IMR-90 (cell line): ENCODE results near the gene COL12A1. TPM values are rescaled to one million over a fixed set of nuclear protein-coding genes. Genes with fewer than 3 reads are reported as not detected.

ENCODE experiments used
- ATAC-seq: fragments of 200-7000 bp; cut with Tn5 transposase; 2 replicates; pipeline ENCODE4 v1.9.1; 2020; ENCODE audit warnings: low read depth, mild to moderate bottlenecking, moderate library complexity
- BruUV-seq: library from RNA; stranded (reverse); fragments of 400-500 nt; replicated peaks from 2 replicates; lab custom pipeline; 2021; lab: Mats Ljungman, UMichigan
- CTCF ChIA-PET: fragments of 300-600 bp; formaldehyde crosslinking; extraction: SDS; loops from one replicate; lab custom pipeline; 2021; ENCODE audit warnings: antibody characterized with exemption; lab: Yijun Ruan, JAX
- POLR2A ChIA-PET: fragments of 300-600 bp; sonication (Branson Sonifier 250); formaldehyde crosslinking; loops from one replicate; lab custom pipeline; 2022; ENCODE audit warnings: antibody characterized with exemption; ENCODE audit not compliant: unreplicated experiment; lab: Charles Lee
- DNase-seq: peaks from one replicate; pipeline ENCODE4 v3.0.0; 2013
- H2AFZ ChIP-seq: replicated peaks from 2 replicates; pipeline ENCODE3; 2013; ENCODE audit warnings: low read length, mild to moderate bottlenecking; ENCODE audit not compliant: poor library complexity
- H2AK5ac ChIP-seq: 2 replicates; pipeline ENCODE4 v1.6.1; 2013; ENCODE audit warnings: low read depth, low read length, inconsistent platforms
- H2AK9ac ChIP-seq: replicated peaks from 2 replicates; pipeline ENCODE3; 2013; ENCODE audit warnings: mild to moderate bottlenecking, low read depth, low read length, moderate library complexity; ENCODE audit not compliant: poor library complexity
- H2BK120ac ChIP-seq: 2 replicates; pipeline ENCODE4 v1.6.1; 2013; ENCODE audit warnings: low read depth, low read length, inconsistent platforms
- H2BK15ac ChIP-seq: 3 replicates; pipeline ENCODE4 v1.6.1; 2013; ENCODE audit warnings: low read depth, low read length, inconsistent platforms
- H2BK20ac ChIP-seq: 2 replicates; pipeline ENCODE4 v1.6.1; 2013; ENCODE audit warnings: low read depth, mild to moderate bottlenecking, inconsistent platforms, low read length, moderate library complexity
- H2BK5ac ChIP-seq: 2 replicates; pipeline ENCODE4 v1.6.1; 2013; ENCODE audit warnings: mild to moderate bottlenecking, low read depth, low read length, inconsistent platforms; ENCODE audit not compliant: poor library complexity, severe bottlenecking
- H3K14ac ChIP-seq: replicated peaks from 2 replicates; pipeline ENCODE4 v1.6.1; 2013; ENCODE audit warnings: low read depth, low read length, inconsistent platforms
- H3K18ac ChIP-seq: 2 replicates; pipeline ENCODE4 v1.6.1; 2013; ENCODE audit warnings: low read depth, low read length, control low read depth
- H3K23ac ChIP-seq: 2 replicates; pipeline ENCODE4 v1.6.1; 2013; ENCODE audit warnings: low read depth, low read length, inconsistent platforms
- H3K27ac ChIP-seq: 2 replicates; pipeline ENCODE4 v1.5.1; 2013; ENCODE audit warnings: mild to moderate bottlenecking, control low read depth, low read length; ENCODE audit not compliant: insufficient read depth
- H3K27me3 ChIP-seq: 2 replicates; pipeline ENCODE4 v1.6.1; 2013; ENCODE audit warnings: low read length; ENCODE audit not compliant: control insufficient read depth, insufficient read depth
- H3K36me3 ChIP-seq: 2 replicates; pipeline ENCODE4 v1.6.1; 2013; ENCODE audit warnings: low read length, mixed read lengths; ENCODE audit not compliant: control insufficient read depth, insufficient read depth
- H3K4ac ChIP-seq: 2 replicates; pipeline ENCODE4 v1.6.1; 2013; ENCODE audit warnings: low read depth, low read length, inconsistent platforms
- H3K4me1 ChIP-seq: 2 replicates; pipeline ENCODE4 v1.6.1; 2013; ENCODE audit warnings: low read length, mixed read lengths; ENCODE audit not compliant: control insufficient read depth, insufficient read depth
- H3K4me2 ChIP-seq: 2 replicates; pipeline ENCODE4 v1.6.1; 2013; ENCODE audit warnings: low read depth, mild to moderate bottlenecking, control low read depth, low read length, moderate library complexity
- H3K4me3 ChIP-seq: 2 replicates; pipeline ENCODE4 v1.5.1; 2013; ENCODE audit warnings: low read depth, mild to moderate bottlenecking, control low read depth, low read length, moderate library complexity; ENCODE audit not compliant: insufficient read depth
- H3K56ac ChIP-seq: 2 replicates; pipeline ENCODE4 v1.6.1; 2013; ENCODE audit warnings: low read length, inconsistent platforms; ENCODE audit not compliant: insufficient read depth; ENCODE audit errors: extremely low read depth
- H3K79me1 ChIP-seq, 2 experiments: 2 replicates each; pipeline ENCODE4 v1.6.1; 2013; ENCODE audit warnings: low read length in 2 of 2, inconsistent platforms in 1 of 2, low read depth in 1 of 2
- H3K9ac ChIP-seq: 2 replicates; pipeline ENCODE4 v1.6.1; 2013; ENCODE audit warnings: low read depth, low read length, control low read depth
- H3K9me1 ChIP-seq: 2 replicates; pipeline ENCODE4 v1.6.1; 2013; ENCODE audit warnings: low read length, inconsistent platforms; ENCODE audit not compliant: insufficient read depth
- H3K9me3 ChIP-seq: 2 replicates; pipeline ENCODE4 v1.6.1; 2013; ENCODE audit warnings: low read length; ENCODE audit not compliant: control insufficient read depth, insufficient read depth
- H4K20me1 ChIP-seq: 2 replicates; pipeline ENCODE4 v1.6.1; 2013; ENCODE audit warnings: low read length, inconsistent platforms; ENCODE audit not compliant: insufficient read depth
- H4K5ac ChIP-seq: 2 replicates; pipeline ENCODE4 v1.6.1; 2013; ENCODE audit warnings: mild to moderate bottlenecking, low read depth, low read length, control low read depth
- H4K8ac ChIP-seq, 2 experiments: 2 replicates each; pipeline ENCODE4 v1.6.1; 2013; ENCODE audit warnings: low read depth in 2 of 2, low read length in 2 of 2, control low read depth in 1 of 2, inconsistent platforms in 1 of 2
- H4K91ac ChIP-seq: 2 replicates; pipeline ENCODE4 v1.6.1; 2013; ENCODE audit warnings: low read depth, low read length, inconsistent platforms; ENCODE audit not compliant: insufficient read depth
- BHLHE40 ChIP-seq: fragments of 150-350 bp; IDR thresholded peaks from 2 replicates; pipeline ENCODE4 v1.6.1; 2016; ENCODE audit warnings: mild to moderate bottlenecking, low read depth, low read length
- CEBPB ChIP-seq: IDR thresholded peaks from 2 replicates; pipeline ENCODE4 v1.6.1; 2012; ENCODE audit warnings: low read depth, low read length, improper control_type of control experiment
- CHD1 ChIP-seq: IDR thresholded peaks from 2 replicates; pipeline ENCODE4 v1.6.1; 2012; ENCODE audit warnings: low read depth, low read length, improper control_type of control experiment
- FOS ChIP-seq: fragments of 150-350 bp; IDR thresholded peaks from 2 replicates; pipeline ENCODE4 v1.6.1; 2016; ENCODE audit warnings: low read depth, low read length
- MAFK ChIP-seq: IDR thresholded peaks from 2 replicates; pipeline ENCODE4 v1.6.1; 2012; ENCODE audit warnings: low read depth, low read length, improper control_type of control experiment
- MAZ ChIP-seq: IDR thresholded peaks from 2 replicates; pipeline ENCODE4 v1.6.1; 2012; ENCODE audit warnings: low read depth, mild to moderate bottlenecking, low read length, improper control_type of control experiment, moderate library complexity, borderline replicate concordance
- MXI1 ChIP-seq: IDR thresholded peaks from 2 replicates; pipeline ENCODE4 v1.6.1; 2012; ENCODE audit warnings: low read depth, mild to moderate bottlenecking, low read length, moderate library complexity, borderline replicate concordance
- RCOR1 ChIP-seq: IDR thresholded peaks from 2 replicates; pipeline ENCODE4 v1.6.1; 2012; ENCODE audit warnings: mild to moderate bottlenecking, low read length, improper control_type of control experiment; ENCODE audit not compliant: insufficient replicate concordance
- RFX5 ChIP-seq: IDR thresholded peaks from 2 replicates; pipeline ENCODE4 v1.8.0; 2012; ENCODE audit warnings: low read depth, mild to moderate bottlenecking, low read length, moderate library complexity
- SMC3 ChIP-seq: fragments of 150-350 bp; IDR thresholded peaks from 2 replicates; pipeline ENCODE4 v1.6.1; 2016; ENCODE audit warnings: low read depth, mild to moderate bottlenecking, antibody characterized with exemption, low read length, moderate library complexity
- WGBS, 2 experiments: methylation state at CpG; one replicate each; pipeline versions ENCODE4 v1.1.5 to v1.1.7; 2013; ENCODE audit warnings: missing lambda C conversion rate in 2 of 2; ENCODE audit not compliant: insufficient read length in 1 of 2; ENCODE audit errors: extremely low coverage in 2 of 2; 5-methylcytosine and 5-hydroxymethylcytosine counted together
- dilution Hi-C: fragments of 300-500 bp; cut with HindIII; formaldehyde crosslinking; loops from one replicate; pipeline ENCODE4 v1.14.3; 2018; ENCODE audit warnings: low sequenced_read_pairs; ENCODE audit not compliant: unreplicated experiment
- in situ Hi-C: fragments of 300-500 bp; cut with MboI; formaldehyde crosslinking; loops from 3 replicates; pipeline ENCODE4 v1.14.3; 2019; ENCODE audit warnings: low sequenced_read_pairs, inconsistent platforms, mixed read lengths
- intact Hi-C: fragments of 100-400 bp; cut with micrococcal nuclease; formaldehyde crosslinking; loops from 2 replicates; pipeline ENCODE4 v1.10.0; 2022
- polyA plus RNA-seq, 3 experiments: library from polyadenylated mRNA; depleted of rRNA; stranded (reverse); fragments of >200 nt; gene quantifications; 2 replicates each; pipeline ENCODE4 v1.2.3, GENCODE V29; 2012; ENCODE audit warnings: low replicate concordance in 1 of 3
- total RNA-seq: library from RNA; depleted of rRNA; stranded (reverse); fragments of >200 nt; gene quantifications from 2 replicates; pipeline ENCODE4 v1.2.3, GENCODE V29; 2012
- TF ChIP-seq, protein P1 (sequence below): fragments of 150-350 bp; IDR thresholded peaks from 2 replicates; pipeline ENCODE4 v1.6.1; 2017; ENCODE audit warnings: mild to moderate bottlenecking, antibody characterized with exemption, low read length, low read depth
- TF ChIP-seq, protein P2 (sequence below): fragments of 150-350 bp; IDR thresholded peaks from 2 replicates; pipeline ENCODE4 v1.6.1; 2016; ENCODE audit warnings: low read depth, mild to moderate bottlenecking, low read length, moderate library complexity, borderline replicate concordance

The COL12A1 gene
- total and polyA plus RNA-seq, 2 of the 4 experiments (the other 2 are of a cell fraction): 350 to 452 TPM

DNA sequence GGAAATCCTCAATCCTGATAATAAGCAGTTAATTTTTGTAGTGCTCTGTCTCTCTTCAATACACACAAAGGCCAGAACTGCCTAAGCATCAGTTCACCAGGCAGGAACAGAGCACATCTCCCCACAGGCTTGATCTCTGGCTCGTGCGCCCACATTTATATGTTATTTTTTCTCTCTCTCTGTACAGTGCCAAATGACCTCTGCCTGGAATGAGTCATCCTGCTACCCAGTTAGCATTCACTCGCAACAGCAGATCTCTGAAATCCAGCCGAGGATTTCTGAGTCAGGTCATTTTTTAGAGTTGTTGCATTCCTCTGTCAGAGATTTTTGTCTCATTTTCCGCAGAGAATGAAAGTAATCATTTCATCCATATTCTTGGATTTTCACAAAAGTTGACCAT, 107.1 kb downstream of the COL12A1 start (continued):
- TF ChIP-seq RFX5: no peak

DNA sequence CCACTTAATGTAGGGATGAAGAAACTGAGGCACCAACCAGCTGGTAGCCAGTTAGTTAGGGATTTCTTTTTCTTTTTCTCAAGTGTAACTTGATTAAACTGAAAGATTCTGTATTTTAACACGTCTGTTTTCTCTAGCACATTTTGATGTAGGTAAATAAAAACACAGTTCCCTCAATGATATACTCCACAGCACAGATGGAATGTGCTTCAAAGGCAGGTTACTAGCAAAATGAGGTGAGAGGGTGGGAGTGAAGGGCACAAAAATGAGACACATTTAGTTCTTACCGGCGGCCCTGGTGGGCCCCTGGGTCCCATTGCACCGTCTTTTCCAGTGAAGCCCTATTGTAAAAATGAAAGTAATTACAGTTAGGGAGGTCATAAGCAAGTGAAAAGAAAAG, 108.9 kb downstream of the COL12A1 start:
- Histone ChIP-seq H2BK20ac (peak overlapping the region; percentile 11; the same call in 1 of the 2 replicates), H3K4me3 (no peak overlapping the region), H3K27ac (peak overlapping the region; percentile 65; the same call in 1 of the 2 replicates), H3K27me3 (no peaks in the 10 kb centered on the region), H3K23ac (no peak overlapping the region), H3K9ac (no peak overlapping the region), H3K9me1 (peaks cover 17% of the 10 kb centered on the region), H3K4me1 (peaks cover 22% of the 10 kb centered on the region), H4K91ac (no peak overlapping the region; the same call in 1 of the 2 replicates), H3K9me3 (no peaks in the 10 kb centered on the region), H2AK9ac (no peak overlapping the region), H3K56ac (no peak overlapping the region), H2BK5ac (peak overlapping the region; percentile 63), H2AFZ (no peak overlapping the region), H4K8ac (peak overlapping the region in 1 of 2 experiments; percentile 22; a peak in 2 of 4 replicates), H3K18ac (peak overlapping the region; percentile 42), H2AK5ac (peak overlapping the region; percentile 11; the same call in 1 of the 2 replicates), H3K4me2 (no peak overlapping the region), H2BK120ac (peak overlapping the region; percentile 24), H2BK15ac (0 out of 3 replicates have a peak overlapping the region, but pooled peaks have one; percentile 20), H4K20me1 (peaks cover 2% of the 10 kb centered on the region; the same call in 1 of the 2 replicates), H3K79me1 (peaks cover 16 to 56% of the 10 kb centered on the region in 2 experiments), H3K4ac (peak overlapping the region; percentile 28), H3K36me3 (peaks cover 39% of the 10 kb centered on the region), H3K14ac (no peak overlapping the region; the same call in 1 of the 2 replicates), H4K5ac (0 out of 2 replicates have a peak overlapping the region, but pooled peaks have one; percentile 40)
- WGBS, 2 experiments: 90% methylated on average over 2 of the region's 4 CpGs; no CpG with 5 or more reads in 1 of the 2 experiments
- in situ Hi-C loops: no loop called here
- intact Hi-C loops: loop anchor here (5.0 kb wide), 2 partner anchors 690 to 1360 kb away; no protein-coding TSS in a partner anchor
- DNase-seq (no peak), ATAC-seq (no peak)
- ChIA-PET CTCF (interaction anchor here (0.6 kb wide), 1 partner anchor 310 kb away, joined by 4 read pairs; no protein-coding TSS in a partner anchor), POLR2A (no interaction called here)
- no TSS peak for BruUV-seq
- dilution Hi-C loops: no loop called here
- TF ChIP-seq RCOR1 (no peak), MAZ (no peak), FOS (no peak), CHD1 (no peak), BHLHE40 (no peak), SMC3 (no peak), MAFK (no peak), CEBPB (no peak), MXI1 (no peak), RFX5 (no peak)
- TF ChIP-seq, protein P1, sequence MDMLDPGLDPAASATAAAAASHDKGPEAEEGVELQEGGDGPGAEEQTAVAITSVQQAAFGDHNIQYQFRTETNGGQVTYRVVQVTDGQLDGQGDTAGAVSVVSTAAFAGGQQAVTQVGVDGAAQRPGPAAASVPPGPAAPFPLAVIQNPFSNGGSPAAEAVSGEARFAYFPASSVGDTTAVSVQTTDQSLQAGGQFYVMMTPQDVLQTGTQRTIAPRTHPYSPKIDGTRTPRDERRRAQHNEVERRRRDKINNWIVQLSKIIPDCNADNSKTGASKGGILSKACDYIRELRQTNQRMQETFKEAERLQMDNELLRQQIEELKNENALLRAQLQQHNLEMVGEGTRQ: no peak
- TF ChIP-seq, protein P2, sequence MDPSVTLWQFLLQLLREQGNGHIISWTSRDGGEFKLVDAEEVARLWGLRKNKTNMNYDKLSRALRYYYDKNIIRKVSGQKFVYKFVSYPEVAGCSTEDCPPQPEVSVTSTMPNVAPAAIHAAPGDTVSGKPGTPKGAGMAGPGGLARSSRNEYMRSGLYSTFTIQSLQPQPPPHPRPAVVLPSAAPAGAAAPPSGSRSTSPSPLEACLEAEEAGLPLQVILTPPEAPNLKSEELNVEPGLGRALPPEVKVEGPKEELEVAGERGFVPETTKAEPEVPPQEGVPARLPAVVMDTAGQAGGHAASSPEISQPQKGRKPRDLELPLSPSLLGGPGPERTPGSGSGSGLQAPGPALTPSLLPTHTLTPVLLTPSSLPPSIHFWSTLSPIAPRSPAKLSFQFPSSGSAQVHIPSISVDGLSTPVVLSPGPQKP: no peak
